Uterus (tissue), 2 donors: ENCODE data around the gene UBA52.

Experiments
- POLR2A ChIP-seq, 2 donors: fragments of 450-650 bp; IDR thresholded peaks; one replicate each; pipeline ENCODE4 v1.6.1; 2016; ENCODE audit warnings: antibody characterized with exemption in 2 of 2, mild to moderate bottlenecking in 1 of 2, moderate library complexity in 1 of 2
- TF ChIP-seq, protein P1 (sequence below), 4 experiments: fragments of 200-600 bp in 2 of 4; fragments of 450-650 bp in 2 of 4; sonication (generic) in 2 of 4; IDR thresholded peaks; one replicate each; pipeline ENCODE4 v1.5.1; 2016 to 2019; ENCODE audit warnings: antibody characterized with exemption in 4 of 4, mild to moderate bottlenecking in 2 of 4, moderate library complexity in 1 of 4

DNA sequence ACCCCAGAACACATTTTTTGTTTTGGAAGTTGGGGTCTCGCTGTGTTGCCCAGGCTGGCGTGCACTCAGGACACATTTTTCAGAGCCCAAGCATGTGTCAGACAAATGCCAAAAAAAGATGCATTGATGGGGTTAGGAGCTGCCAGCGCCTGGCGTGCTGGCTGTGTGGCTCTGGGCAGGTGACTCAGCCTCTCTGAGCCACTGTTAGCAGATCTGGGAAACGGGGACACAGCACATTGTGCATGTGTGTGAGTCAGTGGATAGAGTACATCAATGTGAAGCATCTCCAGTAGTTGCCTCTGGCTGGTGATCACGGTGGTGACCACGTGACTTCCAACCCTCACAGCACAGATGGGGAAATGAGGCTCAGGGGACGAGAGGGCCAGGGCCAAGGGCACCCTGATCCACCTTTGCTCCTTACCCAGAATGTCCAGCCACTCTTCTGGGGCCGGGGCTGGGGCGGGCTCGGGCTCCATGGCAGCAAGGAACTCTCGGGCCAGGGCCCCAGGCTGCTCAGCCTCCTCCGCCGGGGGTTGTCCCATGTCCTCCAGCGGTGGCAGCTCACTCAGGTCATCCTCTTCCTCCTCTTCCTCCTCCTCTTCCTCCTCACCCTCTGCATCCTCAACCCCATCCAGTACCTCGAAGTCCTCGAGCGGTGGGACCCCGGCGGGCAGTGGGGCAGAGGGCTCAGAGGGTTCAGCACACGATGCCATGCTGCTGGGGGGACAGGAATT lies 30.2 kb upstream of the UBA52 start:
- no peak for TF ChIP-seq POLR2A (IDR thresholded peaks at IDR 0.05)
- TF ChIP-seq, protein P1, sequence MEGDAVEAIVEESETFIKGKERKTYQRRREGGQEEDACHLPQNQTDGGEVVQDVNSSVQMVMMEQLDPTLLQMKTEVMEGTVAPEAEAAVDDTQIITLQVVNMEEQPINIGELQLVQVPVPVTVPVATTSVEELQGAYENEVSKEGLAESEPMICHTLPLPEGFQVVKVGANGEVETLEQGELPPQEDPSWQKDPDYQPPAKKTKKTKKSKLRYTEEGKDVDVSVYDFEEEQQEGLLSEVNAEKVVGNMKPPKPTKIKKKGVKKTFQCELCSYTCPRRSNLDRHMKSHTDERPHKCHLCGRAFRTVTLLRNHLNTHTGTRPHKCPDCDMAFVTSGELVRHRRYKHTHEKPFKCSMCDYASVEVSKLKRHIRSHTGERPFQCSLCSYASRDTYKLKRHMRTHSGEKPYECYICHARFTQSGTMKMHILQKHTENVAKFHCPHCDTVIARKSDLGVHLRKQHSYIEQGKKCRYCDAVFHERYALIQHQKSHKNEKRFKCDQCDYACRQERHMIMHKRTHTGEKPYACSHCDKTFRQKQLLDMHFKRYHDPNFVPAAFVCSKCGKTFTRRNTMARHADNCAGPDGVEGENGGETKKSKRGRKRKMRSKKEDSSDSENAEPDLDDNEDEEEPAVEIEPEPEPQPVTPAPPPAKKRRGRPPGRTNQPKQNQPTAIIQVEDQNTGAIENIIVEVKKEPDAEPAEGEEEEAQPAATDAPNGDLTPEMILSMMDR (IDR thresholded peaks at IDR 0.05), result no peak
